ENCODE data around the gene CGB1. TPM values are rescaled to one million over a fixed set of nuclear protein-coding genes. Genes with fewer than 3 reads are reported as not detected.

Gene CGB1
- total RNA-seq, 4 donors from 2014 or later = not detected

GRCh38 chr19:49014123-49014869, 22.4 kb downstream of the CGB1 start:
- peaks cover 0 to 21% (median 16%) of the 10 kb centered on the region in 4 donors for H3K4me1 ChIP-seq
- TF ChIP-seq EP300 (IDR thresholded peaks at IDR 0.05) = no peak
- no peak for TF ChIP-seq POLR2A (IDR thresholded peaks at IDR 0.05)
- no peak for TF ChIP-seq CTCF (IDR thresholded peaks at IDR 0.05)
- 84 to 89% methylated on average over 28 to 32 of the region's 32 CpGs for WGBS, 2 donors
- no peak overlapping the region for H3K27ac ChIP-seq
- no peak overlapping the region for H3K4me3 ChIP-seq
- DNase-seq (ENCODE audit: low spot score in 2 of 2) = no peak
- peaks cover 0 to 15% of the 10 kb centered on the region in 2 donors for H3K27me3 ChIP-seq
- H3K9me3 ChIP-seq = no peaks in the 10 kb centered on the region
- peaks cover 0 to 73% (median 16%) of the 10 kb centered on the region in 3 donors for H3K36me3 ChIP-seq

- Histone ChIP-seq H3K27me3 (no peaks in the 10 kb centered on the region), H3K4me3 (no peak overlapping the region), H3K4me1 (no peaks in the 10 kb centered on the region), H3K9me3 (no peaks in the 10 kb centered on the region), H3K27ac (no peak overlapping the region), H3K36me3 (peaks cover 0 to 95% (median 16%) of the 10 kb centered on the region in 3 donors)
- WGBS, 2 donors = 63 to 76% methylated on average over 16 to 17 of the region's 17 CpGs
- TF ChIP-seq POLR2A (IDR thresholded peaks at IDR 0.05) = no peak
- TF ChIP-seq CTCF (IDR thresholded peaks at IDR 0.05) = no peak
- no peak for DNase-seq (ENCODE audit: low spot score in 2 of 2)
These were observed 25.5 kb downstream of the CGB1 start for GRCh38 chr19:49011194-49011593.

GRCh38 chr19:49010453-49010852, 26.2 kb downstream of the CGB1 start:
- WGBS, 2 donors = 89 to 90% methylated on average over 18 of the region's 18 CpGs
- no peak overlapping the region for H3K4me3 ChIP-seq
- TF ChIP-seq EP300 (IDR thresholded peaks at IDR 0.05) (no peak), POLR2A (IDR thresholded peaks at IDR 0.05) (no peak), CTCF (IDR thresholded peaks at IDR 0.05) (no peak)
- H3K27me3 ChIP-seq = no peaks in the 10 kb centered on the region
- H3K27ac ChIP-seq = no peak overlapping the region
- no peaks in the 10 kb centered on the region for H3K9me3 ChIP-seq
- no peaks in the 10 kb centered on the region for H3K4me1 ChIP-seq
- DNase-seq (ENCODE audit: low spot score in 2 of 2) = no peak
- H3K36me3 ChIP-seq = peaks cover 0 to 95% (median 15%) of the 10 kb centered on the region in 3 donors

- Histone ChIP-seq H3K27ac (no peak overlapping the region), H3K4me1 (no peaks in the 10 kb centered on the region), H3K27me3 (no peaks in the 10 kb centered on the region), H3K36me3 (peaks cover 0 to 95% (median 12%) of the 10 kb centered on the region in 3 donors), H3K9me3 (no peaks in the 10 kb centered on the region), H3K4me3 (no peak overlapping the region)
- no peak for DNase-seq (ENCODE audit: low spot score in 2 of 2)
- no peak for TF ChIP-seq EP300 (IDR thresholded peaks at IDR 0.05)
- TF ChIP-seq POLR2A (IDR thresholded peaks at IDR 0.05) = no peak
- TF ChIP-seq CTCF (IDR thresholded peaks at IDR 0.05) = no peak
- WGBS, 2 donors = 94% methylated on average over 16 to 18 of the region's 18 CpGs
These were observed 26.9 kb downstream of the CGB1 start for GRCh38 chr19:49009828-49010227.

- 93 to 97% methylated on average over 14 to 22 of the region's 22 CpGs for WGBS, 2 donors
- no peaks in the 10 kb centered on the region for H3K4me1 ChIP-seq
- H3K27me3 ChIP-seq = no peaks in the 10 kb centered on the region
- H3K36me3 ChIP-seq = peaks cover 0 to 96% (median 18%) of the 10 kb centered on the region in 3 donors
- H3K4me3 ChIP-seq = no peak overlapping the region
- no peak for TF ChIP-seq EP300 (IDR thresholded peaks at IDR 0.05)
- H3K27ac ChIP-seq = no peak overlapping the region
- H3K9me3 ChIP-seq = no peaks in the 10 kb centered on the region
- DNase-seq (ENCODE audit: low spot score in 2 of 2) = no peak
These were observed 29.8 kb downstream of the CGB1 start for GRCh38 chr19:49006905-49007304.

All from tibial nerve (tissue), 4 donors.